ENCODE data around the gene CXADR. TPM values are rescaled to one million over a fixed set of nuclear protein-coding genes. Genes with fewer than 3 reads are reported as not detected.
A peak's percentile ranks its signal among the peaks of the same experiment; 100 is the strongest.

Gene CXADR
- total RNA-seq (2021) = 119 to 125 TPM (median 119 TPM) in 3 replicates
- percentile 94 among the genes with signal in this experiment for Bru-seq, nascent RNA
- long read RNA-seq, experiment 1, full-length matches to known transcripts = 747 of 903 reads
- long read RNA-seq, experiment 1, partial matches to known transcripts = 28 of 903 reads
- long read RNA-seq, experiment 1, other reads (novel, unspliced or antisense) = 128 of 903 reads
- long read RNA-seq, experiment 2, full-length matches to known transcripts = 29 of 171 reads
- long read RNA-seq, experiment 2, partial matches to known transcripts = 7 of 171 reads
- long read RNA-seq, experiment 2, other reads (novel, unspliced or antisense) = 135 of 171 reads
- long read RNA-seq, experiment 3, full-length matches to known transcripts = 247 of 269 reads
- long read RNA-seq, experiment 3, partial matches to known transcripts = 11 of 269 reads
- long read RNA-seq, experiment 3, other reads (novel, unspliced or antisense) = 11 of 269 reads

GRCh38 chr21:17512253-17513213 is at the start of gene CXADR:
TSS of gene CXADR (plus strand) at chr21:17513043. CDS start at chr21:17513130, 87 bp downstream.
- DNase-seq (ENCODE audit: low spot score) (peak; percentile 90), ATAC-seq (peak; percentile 83)
- H3K4me3 Mint-ChIP-seq = peak within 1 kb of the TSS; percentile 85
- H3K27me3 Mint-ChIP-seq (ENCODE audit: low read depth) = no peaks in the 10 kb centered on the region
- CTCF ChIA-PET = interaction anchor here (1.0 to 2.6 kb wide), 11 partner anchors 8 to 126 kb away, joined by 3 to 14 read pairs (median 4); no protein-coding TSS in a partner anchor
- H3K27ac Mint-ChIP-seq = peak within 1 kb of the TSS; percentile 96
- no peaks in the 10 kb centered on the region for H3K9me3 Mint-ChIP-seq
- peaks cover 13% of the 10 kb centered on the region for H3K36me3 Mint-ChIP-seq
- H3K4me1 Mint-ChIP-seq = peaks cover 47% of the 10 kb centered on the region
- POLR2A ChIA-PET = interaction anchor here (0.9 kb wide), 1 partner anchor 42 kb away, joined by 3 read pairs; no protein-coding TSS in a partner anchor
- TF ChIP-seq ZNF671 (CRISPR knock-in tag; IDR thresholded peaks at IDR 0.05) (no peak), ATF1 (CRISPR knock-in tag; IDR thresholded peaks at IDR 0.05) (no peak; the same call in 1 of the 2 replicates), ATF2 (CRISPR knock-in tag; IDR thresholded peaks at IDR 0.05; ENCODE audit: borderline replicate concordance, low read depth) (no peak), GRHL2 (CRISPR knock-in tag; IDR thresholded peaks at IDR 0.05; ENCODE audit: insufficient replicate concordance, severe bottlenecking) (no peak), CTCF (IDR thresholded peaks at IDR 0.05) (peak; percentile 79), ZNF121 (CRISPR knock-in tag; IDR thresholded peaks at IDR 0.05) (no peak), JAZF1 (CRISPR knock-in tag; IDR thresholded peaks at IDR 0.05) (no peak), EMX1 (CRISPR knock-in tag; IDR thresholded peaks at IDR 0.05) (no peak), IRF1 (CRISPR knock-in tag; IDR thresholded peaks at IDR 0.05) (0 out of 2 replicates have a peak, but pooled peaks have one; percentile 42), ERG (CRISPR knock-in tag; IDR thresholded peaks at IDR 0.05) (no peak), E2F1 (CRISPR knock-in tag; IDR thresholded peaks at IDR 0.05) (0 out of 2 replicates have a peak, but pooled peaks have one; percentile 47), CREM (CRISPR knock-in tag; IDR thresholded peaks at IDR 0.05) (peak; percentile 94), AR (CRISPR knock-in tag; IDR thresholded peaks at IDR 0.05) (no peak), SOX15 (CRISPR knock-in tag; IDR thresholded peaks at IDR 0.05) (no peak), OVOL2 (CRISPR knock-in tag; IDR thresholded peaks at IDR 0.05; ENCODE audit: borderline replicate concordance) (no peak), KAT7 (CRISPR knock-in tag; IDR thresholded peaks at IDR 0.05; ENCODE audit: borderline replicate concordance) (no peak; the same call in 1 of the 2 replicates), CBFB (CRISPR knock-in tag; IDR thresholded peaks at IDR 0.05; ENCODE audit: low read depth) (0 out of 2 replicates have a peak, but pooled peaks have one; percentile 22), ZNF219 (CRISPR knock-in tag; IDR thresholded peaks at IDR 0.05; ENCODE audit: borderline replicate concordance) (peak; percentile 74; the same call in 1 of the 2 replicates), NR2C2 (CRISPR knock-in tag; IDR thresholded peaks at IDR 0.05) (no peak), NR3C1 (CRISPR knock-in tag; conservative IDR thresholded peaks at IDR 0.05; ENCODE audit: low read depth) (no peak), ZNF423 (CRISPR knock-in tag; IDR thresholded peaks at IDR 0.05) (0 out of 2 replicates have a peak, but pooled peaks have one; percentile 2), MLX (CRISPR knock-in tag; IDR thresholded peaks at IDR 0.05) (no peak), ZNF416 (CRISPR knock-in tag; IDR thresholded peaks at IDR 0.05) (no peak)

Measured in WTC11 (cell line).